ENCODE data around the gene MROH8.
"Not testable (repeated sequence)": the region's sequence is repeated elsewhere in the genome, so short reads cannot be mapped to it uniquely, and the experiment has no call there.

The MROH8 gene

DNA sequence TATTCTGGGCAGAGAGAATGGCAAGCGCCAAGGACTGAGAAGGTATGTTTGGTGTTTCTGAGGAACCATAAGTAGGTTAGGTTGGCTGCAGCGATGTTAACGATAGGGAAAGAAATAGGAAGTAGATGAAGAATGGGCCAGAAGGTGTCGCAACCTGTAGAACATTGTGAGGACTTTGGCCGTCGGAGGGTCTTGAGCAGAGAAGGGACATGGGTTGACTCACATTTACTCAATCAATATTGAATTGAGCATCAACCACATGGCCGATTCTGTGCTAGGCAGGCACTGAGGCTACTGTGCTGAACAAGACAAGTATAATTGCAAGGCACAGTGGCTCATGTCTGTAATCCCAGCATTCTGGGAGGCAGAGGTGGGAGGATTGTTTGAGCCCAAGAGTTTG lies 27.1 kb downstream of the MROH8 start:
- DNase-seq: no peak

DNA sequence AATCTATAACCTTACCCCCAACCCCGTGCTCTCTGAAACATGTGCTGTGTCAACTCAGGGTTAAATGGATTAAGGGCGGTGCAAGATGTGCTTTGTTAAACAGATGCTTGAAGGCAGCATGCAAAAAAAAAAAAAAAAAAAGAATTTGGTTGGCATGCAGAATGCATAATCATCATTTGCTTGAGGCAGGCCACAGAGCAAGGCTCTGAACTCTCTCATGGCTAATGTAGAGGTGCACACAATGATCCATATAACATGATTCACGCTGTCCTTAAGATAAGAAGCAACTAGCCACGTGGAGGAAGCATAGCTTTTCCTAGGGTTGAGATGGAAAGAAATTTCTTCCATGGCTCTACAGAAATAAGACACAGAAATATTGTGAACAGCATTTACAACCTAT lies 27.8 kb downstream of the MROH8 start:
- no peak for DNase-seq

DNA sequence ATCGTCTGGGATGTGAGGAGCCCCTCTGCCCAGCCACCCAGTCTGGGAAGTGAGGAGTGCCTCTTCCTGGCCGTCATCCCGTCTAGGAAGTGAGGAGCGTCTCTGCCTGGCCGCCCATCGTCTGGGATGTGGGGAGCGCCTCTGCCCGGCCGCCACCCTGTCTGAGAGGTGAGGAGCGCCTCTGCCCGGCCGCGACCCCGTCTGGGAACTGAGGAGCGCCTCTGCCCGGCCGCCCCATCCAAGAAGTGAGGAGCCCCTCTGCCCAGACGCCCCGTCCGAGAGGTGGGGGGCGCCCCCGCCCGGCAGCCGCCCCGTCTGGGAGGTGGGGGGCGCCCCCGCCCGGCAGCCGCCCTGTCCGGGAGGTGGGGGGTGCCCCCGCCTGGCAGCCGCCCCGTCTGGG lies 28.5 kb downstream of the MROH8 start:
- DNase-seq: not testable (repeated sequence)

DNA sequence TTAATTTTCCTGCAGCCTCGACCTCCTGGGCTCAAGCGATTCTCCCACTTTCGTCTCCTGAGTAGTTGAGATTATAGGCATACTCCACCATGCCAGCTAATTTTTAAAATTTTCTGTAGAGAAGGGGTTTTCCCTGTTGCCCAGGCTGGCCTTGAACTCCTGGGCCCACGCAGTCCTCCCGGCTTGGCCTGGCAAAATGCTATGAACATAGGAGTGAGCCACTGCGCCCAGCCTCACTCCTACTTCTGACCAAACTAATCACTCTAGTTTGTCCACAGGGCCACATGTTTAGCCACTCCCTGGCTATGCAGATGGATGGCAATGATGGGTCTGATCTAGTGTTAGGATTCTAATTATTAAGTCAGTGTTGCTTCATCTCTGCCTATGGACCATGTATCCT lies 32.1 kb downstream of the MROH8 start:
- DNase-seq: no peak

DNA sequence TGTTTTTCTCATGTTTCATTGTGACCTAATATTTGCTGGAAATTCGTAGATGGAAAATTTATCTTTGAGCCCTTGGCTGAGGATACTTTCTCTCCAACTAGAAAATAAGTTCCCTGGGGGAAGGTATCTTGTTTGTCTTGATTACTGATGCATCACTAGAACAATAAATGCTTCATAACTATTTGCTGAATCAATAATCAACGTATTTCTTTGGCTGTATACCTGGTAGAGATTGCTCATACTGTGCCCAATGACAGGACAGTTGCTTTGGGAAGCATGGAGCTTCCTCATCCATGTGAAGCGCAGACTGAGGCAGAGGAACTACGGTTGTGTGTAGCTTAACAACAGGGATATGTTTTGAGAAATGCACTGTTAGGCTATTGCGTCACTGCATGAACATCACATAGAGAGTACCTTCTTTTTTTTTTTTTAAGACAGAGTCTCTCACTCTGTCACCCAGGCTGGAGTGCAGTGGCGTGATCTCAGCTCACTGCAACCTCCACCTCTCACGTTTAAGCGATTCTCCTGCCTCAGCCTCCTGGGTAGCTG lies 34.4 kb downstream of the MROH8 start:
- no peak for DNase-seq

DNA sequence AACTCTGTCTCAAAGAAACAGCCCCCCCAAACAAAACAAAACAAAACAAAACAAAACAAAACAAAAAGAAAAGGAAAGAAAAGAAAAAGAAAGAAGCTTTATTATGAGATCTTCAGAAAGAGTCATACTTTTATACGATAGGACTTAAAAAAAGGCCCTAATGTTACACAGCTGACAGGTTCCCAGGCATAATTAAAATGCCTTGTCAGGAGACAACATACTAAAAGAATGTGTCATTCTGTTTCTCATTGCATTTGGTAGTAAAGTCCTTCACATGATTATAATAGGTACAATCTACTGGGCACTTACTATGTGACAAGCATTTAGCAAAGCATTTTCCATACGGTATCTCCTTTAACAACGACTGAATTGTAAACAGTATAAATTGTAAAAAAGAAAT lies 36.6 kb downstream of the MROH8 start:
- no peak for DNase-seq

DNA sequence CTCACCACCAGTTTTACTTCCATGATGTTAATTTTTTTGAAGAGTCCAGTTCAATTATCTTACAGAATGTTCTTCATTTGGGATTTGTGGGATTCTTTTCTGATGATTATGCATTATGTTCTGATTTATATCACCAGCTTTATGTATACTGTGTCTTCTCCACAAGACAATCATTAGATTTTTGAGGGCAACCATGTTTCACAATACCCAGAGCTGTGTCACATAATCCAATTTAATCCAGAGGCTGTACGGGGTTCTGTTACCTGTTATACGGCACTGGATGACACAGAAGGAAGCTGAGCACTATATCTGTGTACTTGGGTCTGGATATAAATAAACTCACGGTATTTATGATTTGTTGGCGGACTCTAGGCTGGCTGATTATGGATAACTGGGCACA lies 41.8 kb downstream of the MROH8 start:
- DNase-seq: no peak

DNA sequence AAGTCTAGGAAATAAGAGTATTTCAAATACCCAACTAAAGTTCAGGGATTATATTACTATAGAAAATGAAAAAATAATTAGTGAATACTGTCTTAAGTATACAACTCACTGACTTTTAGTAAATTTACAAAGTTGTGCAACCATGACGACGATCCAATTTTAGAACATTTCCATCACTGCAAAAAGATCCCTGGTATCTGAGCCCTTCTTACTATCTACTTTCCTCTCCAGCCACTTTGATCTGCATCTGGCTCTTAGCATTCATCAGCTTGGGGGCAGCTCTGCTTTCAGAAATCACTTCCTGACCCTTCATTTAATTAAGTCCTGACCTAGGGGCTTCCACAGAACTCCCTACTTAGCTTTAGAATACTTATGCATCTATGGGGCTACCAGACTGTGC lies 45.4 kb downstream of the MROH8 start:
- DNase-seq: no peak

DNA sequence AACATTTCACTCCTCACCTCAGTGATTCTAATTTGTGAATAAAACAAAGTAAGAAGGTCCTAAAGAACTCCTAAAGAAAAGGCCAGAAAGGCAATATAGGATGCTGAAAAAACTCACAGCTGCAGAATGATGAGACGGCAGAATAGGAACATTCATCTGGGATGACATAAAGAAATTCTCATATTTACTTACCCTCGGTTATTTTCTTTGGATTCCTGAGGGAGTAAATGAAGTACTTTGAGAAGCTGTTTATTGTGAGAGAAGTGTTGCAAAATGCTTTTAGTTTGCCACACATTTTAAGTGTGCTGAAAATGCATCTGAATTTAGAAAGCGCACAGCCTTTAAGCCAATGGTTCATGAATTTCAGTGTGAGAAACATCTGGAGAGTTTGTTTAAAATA lies 47.9 kb downstream of the MROH8 start:
- no peak for DNase-seq

DNA sequence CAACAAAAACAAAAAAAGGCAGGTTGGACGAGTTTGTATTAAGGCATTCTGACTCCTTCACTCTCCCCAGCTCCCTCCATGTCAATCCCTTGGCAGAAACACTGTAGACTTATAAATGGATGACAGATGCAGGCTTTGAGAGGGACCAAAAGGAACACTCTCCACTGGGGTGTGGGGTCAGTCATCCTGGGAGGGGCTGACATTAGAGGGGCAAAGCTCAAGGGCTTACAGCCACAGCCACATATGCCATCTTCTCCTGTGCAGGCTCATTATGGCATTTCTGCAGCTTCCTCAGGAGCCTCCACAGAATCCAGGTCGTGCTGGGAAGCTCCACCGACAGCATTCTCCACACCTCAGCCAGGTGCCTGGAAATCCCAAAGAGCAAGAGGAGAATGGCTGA lies 50.5 kb downstream of the MROH8 start:
- no peak for DNase-seq

DNA sequence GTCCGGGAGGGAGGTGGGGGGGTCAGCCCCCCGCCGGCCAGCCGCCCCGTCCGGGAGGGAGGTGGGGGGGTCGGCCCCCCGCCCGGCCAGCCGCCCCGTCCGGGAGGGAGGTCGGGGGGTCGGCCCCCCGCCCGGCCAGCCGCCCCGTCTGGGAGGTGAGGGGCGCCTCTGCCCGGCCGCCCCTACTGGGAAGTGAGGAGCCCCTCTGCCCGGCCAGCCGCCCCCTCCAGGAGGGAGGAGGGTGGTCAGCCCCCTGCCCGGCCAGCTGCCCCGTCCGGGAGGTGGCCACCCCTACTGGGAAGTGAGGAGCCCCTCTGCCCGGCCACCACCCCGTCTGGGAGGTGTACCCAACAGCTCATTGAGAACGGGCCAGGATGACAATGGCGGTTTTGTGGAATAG lies 53.1 kb downstream of the MROH8 start:
- not testable (repeated sequence) for DNase-seq

DNA sequence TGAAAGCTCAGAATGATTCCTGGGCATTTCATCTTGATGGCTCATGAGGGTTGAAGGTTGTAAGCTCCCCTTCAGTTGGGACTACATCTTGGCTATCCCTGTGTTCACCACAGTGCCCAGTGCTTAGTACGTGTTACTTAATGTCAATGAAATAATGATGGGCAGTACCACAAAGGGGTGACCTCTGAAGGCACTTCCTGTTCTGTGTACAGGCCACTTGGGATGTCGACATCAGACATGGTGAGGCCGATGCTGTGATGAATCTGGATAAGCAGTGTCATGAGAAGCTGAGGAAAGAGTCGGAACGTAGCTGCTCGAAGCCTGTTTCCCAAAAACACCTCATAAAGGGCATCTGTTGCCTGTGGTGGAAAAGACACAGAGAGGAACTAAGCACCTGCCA lies 55.9 kb downstream of the MROH8 start:
- DNase-seq: no peak

DNA sequence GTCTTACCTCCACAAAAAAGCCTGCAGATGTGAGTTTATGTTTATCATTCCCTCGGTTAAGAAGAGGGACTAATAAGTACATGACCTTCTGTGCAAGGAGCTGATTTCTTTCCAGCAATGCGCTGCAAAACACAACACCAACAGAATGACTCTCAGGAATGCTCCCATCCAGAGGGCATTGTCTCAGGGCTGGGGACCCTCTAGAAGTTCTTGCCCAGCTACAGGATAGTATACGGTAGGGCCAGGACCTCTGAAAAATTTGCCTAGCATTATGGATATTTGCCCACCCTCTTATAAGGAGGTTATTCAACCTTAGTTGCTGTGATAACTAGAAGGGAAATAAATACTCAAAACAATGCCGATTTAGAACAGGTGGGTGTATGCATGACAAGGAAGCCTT lies 58.9 kb downstream of the MROH8 start:
- no peak for DNase-seq

DNA sequence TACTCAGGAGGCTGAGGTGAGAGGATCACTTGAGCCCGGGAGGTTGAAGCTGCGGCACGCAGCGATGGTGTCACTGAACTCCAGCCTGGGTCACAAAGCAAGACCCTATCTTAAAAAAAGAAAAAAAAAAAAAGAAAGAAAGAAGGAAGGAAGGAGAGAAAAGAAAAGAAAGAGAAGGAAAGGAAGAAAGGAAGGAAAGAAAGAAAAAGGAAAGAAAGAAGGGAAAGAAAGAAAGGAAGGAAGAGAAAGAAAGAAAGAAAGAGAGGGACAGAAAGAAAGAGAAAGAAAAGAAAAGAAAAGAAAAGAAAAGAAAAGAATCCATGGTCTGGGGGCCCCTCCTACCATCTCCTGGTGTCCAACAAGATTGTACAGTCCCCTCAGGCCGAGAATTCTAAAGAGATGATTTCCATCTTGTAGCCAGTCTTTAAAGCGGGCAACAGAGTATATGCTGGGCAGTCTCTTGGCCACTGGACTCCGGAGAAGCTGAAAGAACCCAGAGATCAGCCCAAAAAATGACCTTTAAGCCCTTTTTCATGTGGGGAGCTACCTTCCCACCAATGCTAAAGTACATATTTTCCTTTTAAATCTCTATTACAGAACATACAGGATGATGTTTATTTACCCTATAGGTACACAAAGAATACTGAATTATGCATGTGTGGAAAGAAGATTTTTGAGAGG lies 59.9 kb downstream of the MROH8 start:
- no peak for DNase-seq

DNA sequence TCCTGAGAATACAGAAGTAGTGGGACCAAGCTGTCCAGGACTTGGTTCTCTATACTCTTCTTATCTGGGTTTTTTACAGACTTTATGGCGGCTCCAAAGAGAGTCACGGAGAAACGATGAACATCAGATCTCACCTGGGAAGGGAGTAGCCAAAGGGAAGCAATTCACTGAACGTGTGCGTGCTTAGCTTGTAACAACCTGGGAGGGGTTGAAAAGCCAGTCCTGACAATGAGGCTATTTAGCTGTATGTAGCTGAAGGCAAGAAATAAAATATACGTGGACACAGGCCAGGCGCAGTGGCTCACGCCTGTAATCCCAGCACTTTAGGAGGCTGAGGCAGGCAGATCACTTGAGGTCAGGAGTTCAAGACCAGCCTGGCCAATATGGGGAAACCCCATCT lies 65.3 kb downstream of the MROH8 start:
- no peak for DNase-seq

DNA sequence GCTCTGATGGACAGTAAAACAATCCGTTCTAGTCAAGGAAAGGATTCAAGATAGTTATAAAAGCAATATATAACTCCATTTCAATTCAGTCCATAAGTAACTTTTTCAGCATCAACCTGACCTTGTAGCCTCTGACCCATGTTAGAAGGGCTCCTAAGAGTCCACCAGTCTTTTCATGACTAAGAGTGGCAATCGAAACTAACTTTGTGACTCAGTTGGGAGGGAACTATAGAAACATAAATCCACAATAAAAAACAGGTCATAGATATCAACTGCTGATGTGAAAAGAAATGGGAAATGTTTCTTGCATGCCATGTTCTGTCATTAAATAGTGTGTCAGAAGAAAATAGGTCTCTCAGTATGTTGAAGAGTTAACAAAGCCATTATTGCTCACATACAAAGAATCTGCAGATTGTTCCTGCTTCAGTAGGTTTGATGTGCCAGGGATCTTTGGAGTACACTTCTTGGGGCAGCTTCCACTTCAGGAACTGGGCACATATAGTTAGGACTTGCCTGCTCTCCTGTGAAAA lies 67.4 kb downstream of the MROH8 start:
- no peak for DNase-seq

DNA sequence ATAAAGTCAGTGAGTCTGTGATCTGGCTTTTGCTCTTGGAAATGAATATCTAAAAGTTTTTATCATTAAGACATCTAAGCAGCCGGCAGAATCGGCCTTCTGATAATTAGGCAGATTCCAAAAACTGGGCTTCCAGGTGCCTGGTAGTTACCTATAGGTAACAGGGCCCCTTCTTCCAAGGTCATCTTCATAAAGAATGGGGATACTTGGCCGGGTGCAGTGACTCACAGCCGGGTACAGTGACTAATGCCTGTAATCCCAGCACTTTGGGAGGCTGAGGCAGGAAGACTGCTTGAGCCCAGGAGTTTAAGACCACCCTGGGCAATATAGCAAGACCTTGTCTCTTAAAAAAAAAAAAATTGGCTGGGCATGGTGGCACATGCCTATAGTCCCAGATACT lies 70.7 kb downstream of the MROH8 start:
- DNase-seq: no peak

DNA sequence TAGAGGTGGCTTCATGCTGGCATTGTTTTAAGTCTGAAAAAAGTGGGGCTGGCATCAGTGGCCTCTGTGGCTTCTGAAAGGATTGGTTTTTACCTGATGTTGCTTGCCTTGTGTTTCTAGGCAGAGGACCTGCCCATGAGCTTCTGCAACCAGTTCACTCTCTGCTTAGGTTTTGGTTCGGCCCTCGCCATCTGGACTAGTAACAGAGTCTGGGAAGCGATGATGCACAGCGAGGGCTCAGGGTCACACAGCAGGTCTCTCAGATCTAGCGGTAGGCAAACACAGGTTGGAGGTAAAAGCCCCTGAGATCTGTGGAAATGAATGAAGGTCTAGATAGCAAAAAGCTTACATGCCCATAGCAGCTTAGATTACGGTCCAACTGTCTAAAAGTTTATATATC lies 76.8 kb downstream of the MROH8 start:
- DNase-seq: no peak

DNA sequence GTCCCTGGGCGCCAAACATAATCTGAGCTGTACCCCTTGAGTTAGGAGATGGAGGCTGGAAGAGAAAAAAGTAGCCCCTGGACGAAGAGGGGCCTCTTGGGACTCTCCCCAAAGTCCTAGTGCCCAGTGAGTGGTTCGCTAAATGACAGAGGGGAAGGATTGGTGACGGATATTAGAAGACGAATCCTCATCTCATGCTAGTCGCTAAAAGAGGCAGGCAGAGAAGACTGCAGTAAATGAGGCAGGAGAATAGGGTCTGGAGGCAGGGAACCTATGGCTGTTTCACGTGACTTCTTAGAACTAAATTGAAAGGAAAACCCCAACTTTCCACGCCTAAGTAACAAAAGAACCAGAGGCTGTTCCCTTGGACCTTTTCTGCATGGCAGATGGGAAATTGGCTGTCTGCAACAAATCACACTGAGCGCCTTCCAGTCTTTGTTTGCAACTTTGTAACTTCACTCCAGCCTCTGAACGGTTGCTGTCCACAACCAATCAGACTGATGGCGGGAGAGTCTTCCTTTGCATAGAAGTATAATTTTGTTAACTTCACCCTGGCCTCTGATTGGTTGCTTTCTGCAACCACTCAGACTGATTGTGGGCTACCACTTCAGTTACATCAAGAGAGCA lies 82.8 kb downstream of the MROH8 start:
- DNase-seq: no peak

DNA sequence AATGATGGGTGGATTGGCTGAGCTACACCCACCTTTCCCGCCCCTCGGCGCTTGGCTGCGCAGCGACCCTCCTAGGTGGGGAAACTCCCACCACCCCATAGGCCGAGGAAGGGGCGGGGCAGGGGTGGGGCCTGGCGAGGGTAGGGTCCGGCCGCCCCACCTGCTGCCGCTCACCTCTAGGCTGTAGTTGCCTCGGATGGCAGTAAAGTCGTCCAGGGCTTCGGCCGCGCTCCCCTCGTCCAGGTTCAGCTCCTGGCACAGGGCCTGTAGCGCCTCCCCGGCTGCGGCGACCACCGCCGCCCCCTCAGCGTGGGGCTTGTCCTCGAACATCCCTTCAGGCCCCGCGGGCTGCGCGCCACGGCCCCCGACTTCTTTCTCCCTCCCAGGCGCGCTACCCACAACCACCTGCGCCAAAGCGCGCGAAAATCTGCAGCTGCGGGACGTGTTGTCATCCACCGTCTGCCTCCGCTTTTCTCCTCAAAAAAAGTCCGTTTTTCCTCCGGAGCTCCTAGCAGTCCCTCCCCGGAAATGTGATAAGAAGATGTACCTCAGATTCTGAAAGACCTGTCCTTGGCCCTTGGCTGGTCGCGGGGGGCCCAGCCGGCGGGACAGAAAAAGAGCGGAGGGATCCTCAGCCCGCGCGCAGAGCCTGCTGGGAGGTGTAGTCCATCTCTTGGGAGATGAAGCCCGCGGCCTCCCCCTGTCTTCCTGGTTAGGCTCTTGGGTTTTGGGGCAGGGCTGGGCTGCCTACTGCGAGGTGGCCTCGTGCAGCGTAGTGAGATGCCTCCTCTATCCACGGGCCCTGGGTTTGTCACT lies 83.5 kb downstream of the MROH8 start, which contains the start of gene RBL1:
Gene RBL1, minus strand, starts transcription at position 399 of the 816 bp plus-strand sequence. Its CDS starts 69 bp downstream, at position 330.
- DNase-seq: peak; percentile 85

DNA sequence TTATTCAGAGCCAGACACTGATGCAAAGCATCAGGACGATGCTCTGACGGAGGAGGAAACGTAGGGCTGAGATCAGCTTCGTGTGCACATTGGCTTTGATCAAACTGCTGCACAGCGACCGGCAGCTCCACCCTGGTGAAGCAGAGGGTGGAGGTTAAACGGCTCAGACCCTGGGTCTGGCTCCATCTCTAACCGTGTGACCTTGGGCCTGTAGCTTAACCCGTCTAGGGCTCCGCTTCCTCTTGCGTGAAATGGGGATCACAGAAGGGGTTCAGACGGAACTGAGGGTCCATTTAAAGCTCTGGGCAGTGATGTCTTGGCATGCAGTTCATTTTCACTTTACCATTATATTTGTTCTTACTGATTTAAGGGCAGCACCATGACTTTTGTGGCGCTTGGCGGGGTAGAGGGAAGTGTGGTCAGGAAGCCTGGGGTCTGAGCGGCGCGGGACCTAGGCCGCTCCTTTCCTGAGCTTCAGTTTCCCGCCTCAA lies 84.2 kb downstream of the MROH8 start:
- DNase-seq: no peak

DNA sequence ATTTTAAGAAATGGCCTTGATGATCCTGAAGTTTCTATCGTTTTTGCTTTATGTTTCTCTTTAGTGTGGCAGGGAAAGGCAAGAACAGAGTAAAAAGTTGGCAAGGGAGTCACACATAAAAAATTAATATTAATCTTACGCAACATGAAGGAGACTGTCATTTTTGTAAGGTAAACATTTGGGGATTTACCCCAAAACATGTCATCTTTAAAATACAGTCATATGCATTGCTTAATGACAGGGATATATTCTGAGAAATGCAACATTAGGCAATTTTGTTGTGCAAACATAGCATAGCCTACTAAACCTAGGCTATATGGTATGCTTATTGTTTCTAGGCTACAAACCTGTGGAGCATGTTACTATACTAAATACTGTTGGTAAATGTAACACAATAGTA lies 88.9 kb downstream of the MROH8 start:
- no peak for DNase-seq

DNA sequence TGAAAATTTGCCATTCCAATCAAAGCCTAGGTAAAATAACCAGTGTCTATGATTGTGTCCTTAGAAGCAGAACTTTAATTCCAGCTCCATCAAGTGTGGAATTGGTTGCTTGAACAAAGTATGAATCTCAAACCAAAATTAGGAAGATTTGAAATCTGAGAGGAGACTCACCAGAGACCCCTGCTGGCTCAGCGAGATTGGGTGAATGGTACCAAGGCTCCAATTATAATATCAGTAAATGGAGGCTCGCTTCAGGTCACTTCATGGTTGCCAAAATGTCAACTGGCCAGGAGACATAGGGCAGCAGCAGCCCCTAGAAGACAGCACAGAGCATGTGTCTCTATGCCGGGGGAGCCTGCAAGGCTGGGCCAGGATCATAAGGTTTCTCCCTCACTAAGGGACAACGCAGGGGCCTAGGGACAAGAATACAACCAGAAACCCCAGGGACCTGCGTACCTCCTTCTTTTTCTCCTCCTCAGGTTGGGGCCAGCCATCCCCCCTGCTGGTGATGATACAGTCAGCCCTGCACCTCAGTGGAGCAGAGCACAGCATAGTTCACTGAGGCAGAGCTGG lies 97.5 kb downstream of the MROH8 start:
- no peak for DNase-seq

Data from activated CD4-positive, CD25-positive, alpha-beta regulatory T cell treated with anti-CD3 and anti-CD28 coated beads, Interleukin-2, amount 50 U/mL, for 72 hours (primary cell).